GM12892 (cell line): ENCODE results near the gene KITLG.

Experiments
- POLR2A ChIP-seq: IDR thresholded peaks from 2 replicates; pipeline ENCODE4 v1.6.1; 2011; ENCODE audit warnings: low read depth, low read length, control low read depth
- POLR2AphosphoS5 ChIP-seq: IDR thresholded peaks from 2 replicates; pipeline ENCODE4 v1.6.1; 2011; ENCODE audit warnings: low read depth, low read length, control low read depth

DNA sequence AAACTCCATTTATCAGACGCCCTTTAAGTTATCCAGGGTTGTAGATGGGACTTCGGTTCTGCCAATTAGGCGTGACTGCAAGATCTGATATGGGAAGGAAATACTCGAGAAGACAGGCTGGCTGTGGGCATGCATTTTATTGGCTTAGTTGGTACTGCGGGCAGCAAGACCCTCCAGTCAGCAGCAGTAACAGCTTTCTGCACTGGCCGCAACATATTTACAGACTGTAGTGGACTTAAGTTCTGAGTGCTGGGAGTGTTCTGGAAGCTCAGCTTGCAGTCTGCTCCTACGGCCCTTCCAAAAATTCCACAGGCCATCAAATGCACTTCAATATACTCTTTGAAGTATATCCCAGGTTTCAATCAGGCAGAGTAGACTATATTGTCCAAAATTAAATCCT is 21.1 kb downstream of the KITLG start:
- TF ChIP-seq POLR2A (no peak), POLR2AphosphoS5 (no peak)
